Astrocyte (in vitro differentiated cells and primary cell): ENCODE data around the gene SCUBE3. TPM values are rescaled to one million over a fixed set of nuclear protein-coding genes. Genes with fewer than 3 reads are reported as not detected.

Source experiments
- DNase-seq: peaks from one replicate; pipeline ENCODE4 v3.0.0-alpha.2; 2010; ENCODE audit warnings: low read depth
- FAIRE-seq: peaks from 2 replicates; lab custom pipeline; 2011; peaks lifted over from hg19 to GRCh38; lab: Jason Lieb, UNC
- H2AFZ ChIP-seq: 2 replicates; pipeline ENCODE4 v1.6.0; 2012; ENCODE audit warnings: low read depth, low read length, inconsistent platforms
- H3K27ac ChIP-seq: 2 replicates; pipeline ENCODE4 v1.5.1; 2011; ENCODE audit warnings: low read depth, low read length, inconsistent platforms
- H3K27me3 ChIP-seq: 2 replicates; pipeline ENCODE4 v1.6.0; 2011; ENCODE audit warnings: low read length, inconsistent platforms; ENCODE audit not compliant: insufficient read depth
- H3K36me3 ChIP-seq: 2 replicates; pipeline ENCODE4 v1.5.1; 2011; ENCODE audit warnings: low read length, inconsistent platforms; ENCODE audit not compliant: insufficient read depth
- H3K4me1 ChIP-seq: 2 replicates; pipeline ENCODE4 v1.5.1; 2011; ENCODE audit warnings: low read length, inconsistent platforms; ENCODE audit not compliant: insufficient read depth
- H3K4me2 ChIP-seq: 2 replicates; pipeline ENCODE4 v1.6.0; 2012; ENCODE audit warnings: low read length, inconsistent platforms
- H3K4me3 ChIP-seq: 2 replicates; pipeline ENCODE4 v1.5.1; 2011; ENCODE audit warnings: low read depth, mild to moderate bottlenecking, low read length, inconsistent platforms; ENCODE audit not compliant: insufficient read depth
- H3K79me2 ChIP-seq: 2 replicates; pipeline ENCODE4 v1.6.0; 2012; ENCODE audit warnings: mild to moderate bottlenecking, low read length, inconsistent platforms; ENCODE audit not compliant: insufficient read depth
- H3K9ac ChIP-seq: 2 replicates; pipeline ENCODE4 v1.6.0; 2012; ENCODE audit warnings: mild to moderate bottlenecking, low read length, inconsistent platforms
- H3K9me3 ChIP-seq: 2 replicates; pipeline ENCODE4 v1.5.1; 2012; ENCODE audit warnings: low read depth, mild to moderate bottlenecking, low read length, inconsistent platforms; ENCODE audit not compliant: insufficient read depth
- H4K20me1 ChIP-seq: 2 replicates; pipeline ENCODE4 v1.6.0; 2012; ENCODE audit warnings: low read length, inconsistent platforms; ENCODE audit not compliant: insufficient read depth
- H3K27ac Mint-ChIP-seq: one replicate; pipeline ENCODE4 v1.8.0; 2021; ENCODE audit warnings: mild to moderate bottlenecking, mixed read lengths; ENCODE audit not compliant: unreplicated experiment
- H3K27me3 Mint-ChIP-seq: one replicate; pipeline ENCODE4 v1.8.0; 2021; ENCODE audit warnings: low read depth, mixed read lengths; ENCODE audit not compliant: unreplicated experiment
- H3K36me3 Mint-ChIP-seq: one replicate; pipeline ENCODE4 v1.8.0; 2021; ENCODE audit warnings: low read depth, mixed read lengths; ENCODE audit not compliant: unreplicated experiment
- H3K4me1 Mint-ChIP-seq: one replicate; pipeline ENCODE4 v1.8.0; 2021; ENCODE audit warnings: low read depth, mixed read lengths; ENCODE audit not compliant: unreplicated experiment
- H3K4me3 Mint-ChIP-seq: one replicate; pipeline ENCODE4 v1.8.0; 2021; ENCODE audit warnings: mild to moderate bottlenecking, moderate library complexity, mixed read lengths; ENCODE audit not compliant: unreplicated experiment
- H3K9me3 Mint-ChIP-seq: one replicate; pipeline ENCODE4 v1.8.0; 2021; ENCODE audit warnings: mild to moderate bottlenecking, mixed read lengths; ENCODE audit not compliant: unreplicated experiment
- EZH2 ChIP-seq: IDR thresholded peaks from 2 replicates; pipeline ENCODE4 v1.6.1; 2012; ENCODE audit warnings: mild to moderate bottlenecking, low read length, inconsistent platforms; ENCODE audit not compliant: insufficient read depth
- total RNA-seq: library from RNA; stranded (reverse); gene quantifications from 2 replicates; pipeline ENCODE4 v1.2.1, GENCODE V29; 2021
- TF ChIP-seq, protein P1 (sequence below): IDR thresholded peaks from 2 replicates; pipeline ENCODE4 v1.5.1; 2011; ENCODE audit warnings: low read depth, mild to moderate bottlenecking, inconsistent platforms, low read length, moderate library complexity; ENCODE audit not compliant: insufficient read depth

SCUBE3 gene
- total RNA-seq, 1 donor from 2014 or later = 10.1 TPM

DNA sequence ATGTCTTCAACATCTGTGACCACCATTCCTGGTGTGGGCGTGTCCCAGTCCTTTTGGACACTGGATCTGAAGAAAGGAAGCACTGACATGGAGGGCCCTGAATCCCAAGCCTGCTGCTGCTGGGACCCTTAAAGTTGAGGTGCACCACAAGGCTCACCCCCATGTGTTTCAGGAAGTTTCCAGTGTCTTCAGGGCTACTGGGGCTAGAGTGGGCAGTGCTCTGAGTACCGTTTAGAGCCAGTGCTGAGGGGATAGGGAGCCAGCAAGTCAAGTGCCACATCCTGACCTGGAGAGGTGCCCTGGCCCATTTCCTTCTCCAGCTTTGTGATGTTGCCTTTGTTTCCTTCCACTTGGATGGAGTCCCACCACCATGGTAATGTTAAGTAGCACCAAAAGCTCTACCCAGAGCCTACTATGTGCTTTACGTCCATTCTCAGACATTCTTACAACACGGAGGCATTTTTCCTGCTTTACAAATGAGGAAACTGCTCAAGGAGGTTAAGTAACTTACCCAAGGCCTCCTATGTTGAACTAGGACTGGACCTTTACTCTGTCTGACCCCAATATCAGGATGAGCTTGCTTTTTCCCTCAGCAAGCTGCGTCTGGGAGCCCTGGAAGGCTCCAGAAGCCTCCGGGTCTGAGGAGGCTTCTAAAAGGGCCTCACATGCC is 83.3 kb downstream of the SCUBE3 start:
- Histone ChIP-seq H3K4me3 (no peak overlapping the region), H3K36me3 (no peaks in the 10 kb centered on the region), H3K27ac (no peak overlapping the region), H3K4me2 (peak overlapping the region; percentile 68), H3K4me1 (peaks cover 12% of the 10 kb centered on the region), H4K20me1 (no peaks in the 10 kb centered on the region), H3K9ac (no peak overlapping the region), H2AFZ (no peak overlapping the region), H3K79me2 (no peaks in the 10 kb centered on the region), H3K9me3 (no peaks in the 10 kb centered on the region), H3K27me3 (no peaks in the 10 kb centered on the region)
- H3K27ac Mint-ChIP-seq = peak overlapping the region; percentile 58
- H3K27me3 Mint-ChIP-seq = peaks cover 2% of the 10 kb centered on the region
- no peaks in the 10 kb centered on the region for H3K9me3 Mint-ChIP-seq
- FAIRE-seq (no peak), DNase-seq (no peak)
- H3K36me3 Mint-ChIP-seq = peaks cover 21% of the 10 kb centered on the region
- TF ChIP-seq, protein P1, sequence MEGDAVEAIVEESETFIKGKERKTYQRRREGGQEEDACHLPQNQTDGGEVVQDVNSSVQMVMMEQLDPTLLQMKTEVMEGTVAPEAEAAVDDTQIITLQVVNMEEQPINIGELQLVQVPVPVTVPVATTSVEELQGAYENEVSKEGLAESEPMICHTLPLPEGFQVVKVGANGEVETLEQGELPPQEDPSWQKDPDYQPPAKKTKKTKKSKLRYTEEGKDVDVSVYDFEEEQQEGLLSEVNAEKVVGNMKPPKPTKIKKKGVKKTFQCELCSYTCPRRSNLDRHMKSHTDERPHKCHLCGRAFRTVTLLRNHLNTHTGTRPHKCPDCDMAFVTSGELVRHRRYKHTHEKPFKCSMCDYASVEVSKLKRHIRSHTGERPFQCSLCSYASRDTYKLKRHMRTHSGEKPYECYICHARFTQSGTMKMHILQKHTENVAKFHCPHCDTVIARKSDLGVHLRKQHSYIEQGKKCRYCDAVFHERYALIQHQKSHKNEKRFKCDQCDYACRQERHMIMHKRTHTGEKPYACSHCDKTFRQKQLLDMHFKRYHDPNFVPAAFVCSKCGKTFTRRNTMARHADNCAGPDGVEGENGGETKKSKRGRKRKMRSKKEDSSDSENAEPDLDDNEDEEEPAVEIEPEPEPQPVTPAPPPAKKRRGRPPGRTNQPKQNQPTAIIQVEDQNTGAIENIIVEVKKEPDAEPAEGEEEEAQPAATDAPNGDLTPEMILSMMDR = no peak
- no peak for TF ChIP-seq EZH2
- H3K4me3 Mint-ChIP-seq = no peak overlapping the region
- H3K4me1 Mint-ChIP-seq = no peaks in the 10 kb centered on the region

DNA sequence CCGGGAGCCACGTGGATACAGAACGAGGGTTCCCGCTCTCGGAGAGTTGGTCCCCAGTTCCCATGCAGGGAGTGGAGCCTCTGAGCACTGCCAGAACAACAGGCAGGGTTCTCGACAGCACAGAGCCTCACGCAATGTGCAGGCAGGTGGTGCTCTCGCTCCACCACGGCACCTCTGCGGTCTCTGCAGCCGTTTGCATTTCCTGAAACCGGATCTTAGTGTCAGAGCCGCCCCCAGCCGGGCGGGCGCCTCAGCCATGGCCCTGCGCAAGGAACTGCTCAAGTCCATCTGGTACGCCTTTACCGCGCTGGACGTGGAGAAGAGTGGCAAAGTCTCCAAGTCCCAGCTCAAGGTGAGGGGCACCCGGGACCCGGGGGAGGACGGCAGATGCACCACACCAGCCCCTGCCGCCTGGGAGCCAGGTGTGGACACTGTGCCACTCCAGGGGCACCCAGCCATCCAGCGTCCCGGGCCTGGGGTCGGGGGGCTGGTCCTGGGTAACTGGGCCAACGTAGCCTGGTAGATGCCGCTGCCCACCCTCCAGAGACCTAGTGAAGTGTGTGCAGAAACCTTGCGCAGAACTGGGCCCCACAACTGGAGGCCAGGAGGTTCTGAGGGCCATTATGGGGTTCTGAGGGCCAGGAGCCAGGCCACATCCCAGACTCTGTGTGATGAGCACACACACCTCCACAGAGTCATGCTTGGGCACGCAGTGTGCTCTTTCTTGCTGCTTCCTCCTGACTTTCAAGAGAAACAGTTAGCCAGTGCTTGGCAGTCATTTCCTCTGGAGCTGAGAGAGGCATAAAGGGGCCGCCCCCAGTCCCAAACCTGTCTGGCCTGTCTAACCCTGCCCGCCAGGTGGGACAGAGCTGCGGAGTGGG is 84.1 kb downstream of the SCUBE3 start, which contains the start of gene DEF6:
Gene DEF6 (plus strand): TSS at position 218 of the 881 bp plus-strand sequence. CDS start 39 bp downstream, at position 257.
- peak; percentile 57 for DNase-seq
- Histone ChIP-seq H3K4me1 (peaks cover 12% of the 10 kb centered on the region), H3K79me2 (no peaks in the 10 kb centered on the region), H3K4me3 (peak within 1 kb of the TSS; percentile 15), H3K27me3 (no peaks in the 10 kb centered on the region), H3K9ac (peak within 1 kb of the TSS; percentile 45), H3K9me3 (no peaks in the 10 kb centered on the region), H3K4me2 (peak within 1 kb of the TSS; percentile 68), H4K20me1 (no peaks in the 10 kb centered on the region), H3K36me3 (no peaks in the 10 kb centered on the region), H3K27ac (no peak within 1 kb of the TSS), H2AFZ (peak within 1 kb of the TSS; percentile 70)
- H3K9me3 Mint-ChIP-seq = no peaks in the 10 kb centered on the region
- H3K36me3 Mint-ChIP-seq = peaks cover 15% of the 10 kb centered on the region
- H3K4me3 Mint-ChIP-seq = no peak within 1 kb of the TSS
- peaks cover 2% of the 10 kb centered on the region for H3K27me3 Mint-ChIP-seq
- FAIRE-seq = no peak
- peaks cover 4% of the 10 kb centered on the region for H3K4me1 Mint-ChIP-seq
- H3K27ac Mint-ChIP-seq = peak within 1 kb of the TSS; percentile 58
- TF ChIP-seq, protein P1 = peak; percentile 48
- TF ChIP-seq EZH2 = no peak
